Body of pancreas (tissue), 4 donors: ENCODE data around the gene SNTB2.

ENCODE experiments used
- POLR2A ChIP-seq, 3 donors: fragments of 450-650 bp; IDR thresholded peaks; one replicate each; pipeline ENCODE4 v1.6.1; 2016; ENCODE audit warnings: antibody characterized with exemption in 3 of 3, mild to moderate bottlenecking in 2 of 3
- TF ChIP-seq, protein P1 (sequence below), 7 experiments: fragments of 450-650 bp in 4 of 7; fragments of 200-600 bp in 3 of 7; sonication (generic) in 3 of 7; IDR thresholded peaks; one replicate each; pipeline ENCODE4 v1.5.1; 2016 to 2019; ENCODE audit warnings: antibody characterized with exemption in 7 of 7

GRCh38 chr16:69199382-69199781, 12.4 kb downstream of the SNTB2 start:
- TF ChIP-seq POLR2A (IDR thresholded peaks at IDR 0.05): no peak
- TF ChIP-seq, protein P1, sequence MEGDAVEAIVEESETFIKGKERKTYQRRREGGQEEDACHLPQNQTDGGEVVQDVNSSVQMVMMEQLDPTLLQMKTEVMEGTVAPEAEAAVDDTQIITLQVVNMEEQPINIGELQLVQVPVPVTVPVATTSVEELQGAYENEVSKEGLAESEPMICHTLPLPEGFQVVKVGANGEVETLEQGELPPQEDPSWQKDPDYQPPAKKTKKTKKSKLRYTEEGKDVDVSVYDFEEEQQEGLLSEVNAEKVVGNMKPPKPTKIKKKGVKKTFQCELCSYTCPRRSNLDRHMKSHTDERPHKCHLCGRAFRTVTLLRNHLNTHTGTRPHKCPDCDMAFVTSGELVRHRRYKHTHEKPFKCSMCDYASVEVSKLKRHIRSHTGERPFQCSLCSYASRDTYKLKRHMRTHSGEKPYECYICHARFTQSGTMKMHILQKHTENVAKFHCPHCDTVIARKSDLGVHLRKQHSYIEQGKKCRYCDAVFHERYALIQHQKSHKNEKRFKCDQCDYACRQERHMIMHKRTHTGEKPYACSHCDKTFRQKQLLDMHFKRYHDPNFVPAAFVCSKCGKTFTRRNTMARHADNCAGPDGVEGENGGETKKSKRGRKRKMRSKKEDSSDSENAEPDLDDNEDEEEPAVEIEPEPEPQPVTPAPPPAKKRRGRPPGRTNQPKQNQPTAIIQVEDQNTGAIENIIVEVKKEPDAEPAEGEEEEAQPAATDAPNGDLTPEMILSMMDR (IDR thresholded peaks at IDR 0.05): no peak
